ENCODE measurements around the gene CDKN1A.
"Not testable (repeated sequence)": the region's sequence is repeated elsewhere in the genome, so short reads cannot be mapped to it uniquely, and the experiment has no call there.

The CDKN1A gene

DNA sequence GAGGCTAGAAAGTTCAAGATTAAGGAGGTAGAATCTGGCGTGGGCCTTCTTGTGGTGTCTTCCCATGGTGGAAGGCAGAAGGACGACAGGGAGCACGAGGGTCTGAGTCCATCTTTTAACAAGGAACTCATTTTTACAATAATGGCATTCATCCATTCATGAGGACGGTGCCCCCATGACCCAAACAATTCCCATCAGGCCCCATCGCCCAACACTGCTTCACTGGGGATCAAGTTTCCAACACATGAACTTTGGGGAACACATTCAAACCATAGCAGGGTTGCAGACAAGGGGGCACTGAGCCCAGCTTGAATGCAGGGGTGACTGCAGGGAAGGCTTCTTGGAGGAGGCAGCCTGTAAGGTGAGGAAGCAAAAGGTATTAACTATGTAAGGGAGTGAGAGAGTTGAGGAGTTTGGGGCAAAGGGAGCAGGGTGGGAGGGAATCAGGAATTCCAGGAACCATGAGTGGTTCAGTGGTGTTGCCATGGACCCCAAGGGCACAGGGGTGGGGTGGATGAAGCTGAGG lies 24.6 kb downstream of the CDKN1A start:
- no peak overlapping the region for H3K4me3 ChIP-seq (ENCODE audit: low read length)
- no peak for TF ChIP-seq ZNF274 (IDR thresholded peaks at IDR 0.05; ENCODE audit: low read depth, low read length)

DNA sequence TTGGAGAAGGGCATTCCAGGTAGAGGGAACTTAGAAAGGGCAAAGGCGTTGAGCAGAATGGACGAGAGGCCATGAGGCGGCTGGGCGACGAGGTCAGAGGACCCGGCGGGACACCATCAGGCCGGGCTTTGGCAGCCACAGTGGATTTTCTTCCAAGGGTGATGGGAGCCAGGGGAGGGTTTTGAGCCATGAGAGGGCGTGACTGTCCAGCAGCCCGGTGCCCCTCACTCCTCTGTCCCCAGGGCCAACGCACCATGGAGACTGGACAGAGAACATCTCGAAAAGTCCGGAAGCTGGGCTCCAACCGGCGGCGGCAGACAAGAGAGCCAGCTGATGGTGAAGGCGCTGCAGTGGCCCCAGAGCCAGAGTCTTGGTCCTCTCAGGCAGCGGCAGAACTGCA lies 25.5 kb downstream of the CDKN1A start:
- no peak for TF ChIP-seq ZNF274 (IDR thresholded peaks at IDR 0.05; ENCODE audit: low read depth, low read length)
- H3K4me3 ChIP-seq (ENCODE audit: low read length): no peak overlapping the region

DNA sequence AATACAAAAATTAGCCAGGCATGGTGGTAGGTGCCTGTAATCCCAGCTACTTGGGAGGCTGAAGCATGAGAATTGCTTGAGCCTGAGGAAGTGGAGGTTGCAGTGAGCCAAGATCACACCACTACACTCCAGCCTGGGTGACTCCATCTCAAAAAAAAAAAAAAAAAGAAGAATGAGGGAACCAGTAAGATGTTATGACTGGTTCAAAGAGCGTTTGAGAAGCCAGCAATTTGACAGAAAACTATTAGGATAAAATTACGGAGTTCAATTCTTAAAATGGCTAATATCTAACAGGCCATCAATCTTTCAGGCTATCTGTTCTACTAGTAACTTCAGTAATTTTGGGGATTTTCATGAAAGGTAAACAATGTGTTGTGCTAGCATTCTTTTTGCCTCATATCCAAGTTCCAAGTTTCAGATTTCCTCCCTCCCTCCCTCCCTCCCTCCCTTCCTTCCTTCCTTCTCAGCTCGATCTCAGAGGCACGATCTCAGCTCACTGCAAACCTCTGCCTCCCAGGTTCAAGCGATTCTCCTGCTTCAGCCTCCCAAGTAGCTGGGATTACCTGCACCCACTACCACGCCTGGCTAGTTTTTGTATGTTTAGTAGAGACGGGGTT lies 26.6 kb downstream of the CDKN1A start:
- not testable (repeated sequence) for H3K4me3 ChIP-seq (ENCODE audit: low read length)

DNA sequence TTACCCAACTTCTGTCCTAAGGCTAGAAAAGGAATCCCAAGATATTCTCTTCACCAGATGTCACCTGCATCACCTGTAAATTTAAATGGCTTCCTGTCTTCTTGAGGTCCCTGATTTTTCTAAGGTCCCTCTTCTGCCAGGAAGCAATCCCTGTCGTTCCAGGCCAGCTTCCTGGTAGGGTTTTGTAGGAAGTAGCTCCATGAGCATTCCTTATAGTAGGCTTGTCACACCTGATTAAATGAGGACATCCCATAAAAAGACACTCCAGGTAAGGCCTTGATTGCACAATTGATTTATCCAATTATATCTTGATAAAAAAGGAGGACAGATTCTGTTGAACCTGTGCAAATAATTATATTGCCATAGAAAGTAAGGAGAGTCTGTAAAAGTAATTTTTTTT lies 27.8 kb downstream of the CDKN1A start:
- no peak overlapping the region for H3K4me3 ChIP-seq (ENCODE audit: low read length)
- no peak for TF ChIP-seq ZNF274 (IDR thresholded peaks at IDR 0.05; ENCODE audit: low read depth, low read length)

DNA sequence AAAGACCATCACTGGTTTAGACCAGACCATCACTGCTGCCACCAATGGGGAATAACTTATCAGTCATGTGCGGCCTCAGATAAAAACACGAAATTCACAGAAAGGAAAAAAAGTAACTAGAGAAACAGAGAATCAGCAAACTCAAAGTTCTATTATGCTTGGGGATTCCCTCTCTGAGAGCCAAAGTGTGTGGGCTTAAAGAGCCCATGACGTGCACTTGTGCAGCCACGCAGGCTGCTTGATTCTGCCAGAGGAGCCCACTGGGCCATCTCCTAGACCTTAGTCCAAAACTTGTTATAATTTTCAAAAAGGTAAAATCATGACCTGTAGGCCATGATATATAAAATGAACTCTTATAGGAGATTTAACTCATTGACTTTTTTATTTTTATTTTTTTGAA lies 34.3 kb downstream of the CDKN1A start:
- no peak overlapping the region for H3K4me3 ChIP-seq (ENCODE audit: low read length)
- TF ChIP-seq ZNF274 (IDR thresholded peaks at IDR 0.05; ENCODE audit: low read depth, low read length): no peak

DNA sequence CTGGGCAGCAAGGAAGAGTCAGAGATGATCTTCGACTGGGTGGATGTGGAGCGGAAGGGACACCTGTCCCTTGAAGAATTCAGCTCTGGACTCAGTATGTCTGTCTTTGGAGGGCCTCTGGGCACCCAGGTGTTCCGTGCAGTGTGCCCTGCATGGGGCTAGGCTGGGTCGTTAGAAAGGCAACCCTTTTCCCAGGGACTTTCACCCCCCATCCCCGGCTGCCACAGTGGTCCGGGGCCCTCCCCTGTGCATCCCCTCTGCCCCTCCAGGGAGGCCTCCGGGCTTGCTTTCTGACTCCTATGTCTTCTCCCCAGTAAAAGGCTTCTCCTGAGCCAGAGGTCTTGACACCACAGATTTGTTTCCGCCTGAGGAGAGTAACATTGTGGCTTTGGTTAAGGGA lies 35.3 kb downstream of the CDKN1A start:
- H3K4me3 ChIP-seq (ENCODE audit: low read length): no peak overlapping the region
- no peak for TF ChIP-seq ZNF274 (IDR thresholded peaks at IDR 0.05; ENCODE audit: low read depth, low read length)

DNA sequence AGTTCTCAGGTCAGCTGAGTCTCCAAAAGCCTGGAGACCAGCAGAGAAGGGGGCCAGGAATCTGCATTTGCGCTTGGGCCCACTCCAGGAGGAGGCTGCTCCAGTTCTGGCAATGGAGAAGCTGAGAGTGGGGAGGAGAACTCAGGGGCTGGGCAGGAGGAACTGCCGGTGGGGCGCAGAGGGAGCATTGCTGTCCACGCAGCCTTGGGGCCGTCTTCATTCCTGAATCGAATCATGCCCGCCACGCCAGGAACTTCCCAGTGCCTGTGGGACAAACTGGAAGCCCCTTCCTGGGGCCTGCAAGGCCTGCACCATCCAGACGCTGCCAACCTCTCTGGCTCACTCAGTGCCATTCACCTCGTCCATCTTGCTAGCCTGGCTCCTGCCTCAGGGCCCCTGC lies 36.0 kb downstream of the CDKN1A start:
- no peak overlapping the region for H3K4me3 ChIP-seq (ENCODE audit: low read length)
- TF ChIP-seq ZNF274 (IDR thresholded peaks at IDR 0.05; ENCODE audit: low read depth, low read length): no peak

DNA sequence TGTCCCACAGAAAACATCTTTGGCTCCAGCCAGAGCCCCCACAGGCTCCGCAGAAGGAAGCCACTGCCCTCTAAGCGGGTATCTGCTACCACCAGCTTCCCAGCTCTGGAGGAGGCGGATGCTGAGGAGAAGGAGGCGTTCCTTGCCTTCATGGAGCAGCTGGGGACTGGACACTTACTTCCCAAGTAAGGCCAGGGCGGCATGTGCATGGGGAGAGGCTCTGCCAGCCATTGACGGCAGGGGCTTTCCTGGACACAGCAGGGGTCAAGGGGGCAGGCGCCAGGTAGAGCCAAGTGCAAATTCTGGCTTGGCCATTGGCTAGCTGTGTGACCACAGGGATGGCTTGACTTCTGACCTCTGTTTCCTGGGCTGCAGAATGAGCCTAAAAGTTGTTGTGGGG lies 37.0 kb downstream of the CDKN1A start:
- TF ChIP-seq ZNF274 (IDR thresholded peaks at IDR 0.05; ENCODE audit: low read depth, low read length): no peak

DNA sequence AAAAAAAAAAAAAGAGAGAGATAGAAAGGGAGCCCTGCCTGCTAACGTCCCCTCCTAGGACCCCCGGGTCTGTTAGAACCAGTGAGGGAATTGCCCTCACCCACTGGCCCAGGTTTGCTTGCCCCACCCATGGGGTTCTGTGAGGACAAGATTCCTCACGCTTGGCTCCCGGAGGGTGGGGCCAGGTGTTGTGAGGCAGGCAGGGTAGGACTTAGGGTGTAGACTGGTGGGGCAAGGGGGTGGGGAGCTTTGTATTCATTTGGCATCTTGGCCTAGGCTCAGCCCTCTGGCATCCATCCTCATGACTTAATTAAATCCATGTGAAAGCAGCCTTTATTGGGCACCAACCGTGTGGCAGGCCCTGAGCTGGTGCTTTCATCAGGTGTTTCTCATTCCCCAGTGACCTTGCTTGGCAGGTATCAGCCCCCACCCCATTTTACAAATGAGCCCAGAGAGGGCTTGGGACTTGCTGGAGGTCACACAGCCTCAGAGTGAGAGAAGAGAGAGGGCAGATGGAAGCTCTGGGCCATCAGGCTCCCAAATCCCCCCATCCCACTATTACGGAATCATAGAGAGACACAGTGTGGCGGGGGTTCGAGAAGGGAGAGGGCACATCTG lies 38.1 kb downstream of the CDKN1A start:
- no peak overlapping the region for H3K4me3 ChIP-seq (ENCODE audit: low read length)
- TF ChIP-seq ZNF274 (IDR thresholded peaks at IDR 0.05; ENCODE audit: low read depth, low read length): no peak

More for the DNA sequence above, 37.0 kb downstream of the CDKN1A start:
- H3K4me3 ChIP-seq (ENCODE audit: low read length): no peak overlapping the region

DNA sequence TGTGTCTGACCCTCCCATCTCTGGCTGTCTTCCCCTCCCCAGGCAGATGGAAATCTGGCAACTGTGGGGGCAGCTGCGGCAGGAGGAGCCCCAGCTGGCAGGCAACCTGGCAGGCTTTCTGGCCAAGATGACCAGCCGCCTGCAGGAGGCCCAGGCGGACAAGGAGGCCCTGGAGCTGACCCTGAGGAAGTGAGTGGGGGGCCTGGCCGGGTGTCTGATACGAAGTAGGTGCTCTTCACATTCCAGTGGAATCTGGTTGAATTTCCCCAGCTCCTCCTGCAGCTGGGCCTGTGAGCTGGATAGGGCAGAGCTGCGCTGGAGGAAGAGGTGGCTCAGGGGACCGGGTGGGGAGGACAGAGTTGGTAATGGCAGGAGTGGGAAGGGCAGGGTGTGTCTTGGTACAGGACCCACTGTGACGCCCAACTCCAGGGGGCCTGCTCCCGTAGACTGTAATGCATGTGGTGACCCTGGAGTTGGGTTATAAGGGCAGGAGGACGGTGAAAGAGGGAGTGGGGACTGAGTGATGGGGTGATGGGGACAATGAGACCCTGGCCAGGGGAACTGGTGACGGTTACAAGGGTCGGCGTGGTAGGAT lies 38.8 kb downstream of the CDKN1A start:
- H3K4me3 ChIP-seq (ENCODE audit: low read length): no peak overlapping the region
- no peak for TF ChIP-seq ZNF274 (IDR thresholded peaks at IDR 0.05; ENCODE audit: low read depth, low read length)

DNA sequence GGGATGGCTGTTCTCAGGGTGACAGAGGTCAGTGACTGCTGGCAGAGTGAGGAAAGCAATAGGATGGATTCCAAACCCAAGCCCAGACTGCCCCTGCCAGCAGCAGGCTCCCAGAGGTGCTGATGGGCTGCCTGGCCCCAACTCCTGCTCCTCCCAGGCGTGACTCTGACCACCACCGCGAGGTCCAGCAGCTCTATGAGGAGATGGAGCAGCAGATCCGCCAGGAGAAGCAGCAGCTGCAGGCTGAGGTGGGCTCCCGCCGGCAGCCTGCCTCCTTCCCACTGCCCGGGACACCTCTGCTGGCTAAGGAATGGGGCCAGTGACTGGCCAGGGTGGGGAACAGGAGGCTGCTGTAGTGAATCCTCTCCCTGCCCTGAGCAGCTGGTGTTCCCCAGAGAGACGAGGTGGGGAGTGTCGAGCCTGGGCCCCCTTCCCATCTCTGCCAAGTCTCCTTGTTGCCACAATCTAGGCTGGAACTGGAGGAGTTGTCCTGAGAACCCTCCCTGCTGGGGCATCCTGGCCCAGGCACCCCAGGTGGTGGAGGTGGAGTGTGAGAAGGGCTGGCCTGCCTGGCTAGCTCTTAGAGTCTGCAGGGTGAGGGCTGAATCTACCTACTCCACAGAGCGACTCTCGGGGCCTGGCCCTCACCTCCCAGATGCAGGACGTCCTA lies 39.5 kb downstream of the CDKN1A start:
- no peak for TF ChIP-seq ZNF274 (IDR thresholded peaks at IDR 0.05; ENCODE audit: low read depth, low read length)
- H3K4me3 ChIP-seq (ENCODE audit: low read length): no peak overlapping the region

DNA sequence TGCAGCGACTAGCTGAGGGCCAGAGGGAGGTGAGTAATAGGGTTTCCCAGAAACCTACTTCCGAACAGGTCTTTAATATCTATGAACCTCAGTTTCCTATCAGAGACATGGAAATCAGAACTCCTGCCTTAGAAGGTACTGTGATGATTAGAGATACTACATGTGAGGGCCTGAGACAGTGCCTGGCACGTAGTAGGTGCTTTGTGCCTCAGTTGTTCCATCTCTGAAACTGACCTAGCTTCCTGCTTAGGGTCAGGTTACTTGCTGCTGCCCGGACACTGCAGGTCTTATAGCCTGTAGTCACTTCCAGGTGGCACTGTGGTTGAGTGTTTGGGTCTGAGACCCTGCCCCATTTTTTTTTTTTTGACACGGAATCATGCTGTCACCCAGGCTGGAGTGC lies 40.0 kb downstream of the CDKN1A start:
- no peak for TF ChIP-seq ZNF274 (IDR thresholded peaks at IDR 0.05; ENCODE audit: low read depth, low read length)
- H3K4me3 ChIP-seq (ENCODE audit: low read length): no peak overlapping the region

DNA sequence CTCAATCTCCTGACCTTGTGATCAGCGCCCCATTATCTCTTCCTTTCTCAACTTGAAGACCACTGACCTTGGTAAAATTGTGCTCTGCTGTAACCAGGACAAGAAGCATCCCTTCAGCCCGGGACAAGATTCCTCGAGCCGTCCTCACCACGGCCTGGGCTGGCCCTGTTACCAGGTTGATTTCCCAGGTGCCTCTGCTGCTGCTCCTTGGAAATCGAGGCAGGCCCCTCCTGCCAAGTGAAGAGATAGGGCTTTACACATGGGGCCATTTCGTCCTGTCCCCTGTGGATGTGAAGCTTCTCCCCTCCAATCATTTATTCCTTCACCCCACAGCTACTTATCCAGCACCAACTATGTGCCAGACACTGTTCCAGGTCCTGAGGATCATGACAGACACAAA lies 40.6 kb downstream of the CDKN1A start:
- H3K4me3 ChIP-seq (ENCODE audit: low read length): no peak overlapping the region

DNA sequence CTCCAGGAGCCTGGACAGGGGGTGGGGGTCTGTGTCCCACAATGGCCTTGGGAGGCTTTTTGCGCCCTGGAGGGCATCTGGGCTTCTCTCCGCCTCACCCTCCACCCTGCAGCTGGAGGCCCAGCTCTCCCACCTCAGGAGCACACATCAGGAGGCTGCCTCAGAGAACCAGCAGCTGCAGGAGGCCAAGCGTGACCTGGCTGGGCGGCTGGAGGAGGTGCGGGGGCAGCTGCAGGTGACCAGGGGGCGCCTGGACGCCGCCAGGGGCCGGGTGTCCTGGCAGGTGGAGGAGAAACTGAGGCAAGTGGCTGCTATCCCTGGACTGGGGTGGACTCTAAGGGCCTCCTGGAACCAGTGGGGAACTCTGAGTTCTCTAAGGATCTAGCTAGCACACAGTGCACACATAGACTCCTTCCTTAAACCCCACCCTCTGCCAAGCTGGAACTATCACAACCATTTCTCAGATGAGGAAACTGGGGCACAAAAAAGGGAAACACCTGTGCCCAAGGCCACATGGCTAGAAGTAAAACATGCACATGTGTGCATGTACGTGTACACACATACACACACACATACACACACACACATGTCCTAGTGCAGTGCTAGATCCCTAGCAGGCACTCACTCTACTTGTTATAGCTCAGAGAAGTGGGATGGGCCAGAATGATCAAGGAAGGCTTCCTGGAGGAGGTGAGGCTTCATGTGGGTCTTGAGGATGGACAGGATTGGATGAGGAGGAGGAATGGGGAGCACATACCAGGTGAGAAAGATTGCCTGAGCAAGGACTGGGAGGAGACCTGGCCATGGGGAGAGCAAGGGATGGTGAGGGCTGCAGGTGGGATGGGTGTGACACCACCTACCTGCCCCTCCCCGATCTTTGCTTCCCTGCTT lies 42.0 kb downstream of the CDKN1A start:
- TF ChIP-seq ZNF274 (IDR thresholded peaks at IDR 0.05; ENCODE audit: low read depth, low read length): no peak

More for the DNA sequence above, 40.6 kb downstream of the CDKN1A start:
- no peak for TF ChIP-seq ZNF274 (IDR thresholded peaks at IDR 0.05; ENCODE audit: low read depth, low read length)

More for the DNA sequence above, 42.0 kb downstream of the CDKN1A start:
- H3K4me3 ChIP-seq (ENCODE audit: low read length): no peak overlapping the region
